HepG2 (cell line): ENCODE results near the gene KDM8. TPM values are rescaled to one million over a fixed set of nuclear protein-coding genes. Genes with fewer than 3 reads are reported as not detected.
"Not testable (repeated sequence)": the region's sequence is repeated elsewhere in the genome, so short reads cannot be mapped to it uniquely, and the experiment has no call there.

ENCODE experiments used
- ATAC-seq: fragments of 200-7000 bp; cut with Tn5 transposase; 3 replicates; pipeline ENCODE4 v1.9.1; 2020; ENCODE audit warnings: mild to moderate bottlenecking, moderate library complexity
- BruUV-seq: library from RNA; stranded (reverse); fragments of 400-500 nt; replicated peaks from 2 replicates; lab custom pipeline; 2021; lab: Mats Ljungman, UMichigan
- CTCF ChIA-PET: fragments of 300-600 bp; formaldehyde crosslinking; extraction: SDS; loops from one replicate; lab custom pipeline; 2021; ENCODE audit warnings: low total read pairs, inconsistent platforms, low intra/inter-chr PET ratio; lab: Yijun Ruan, JAX
- POLR2A ChIA-PET: fragments of 350-600 bp; sonication (Branson Sonifier 250); formaldehyde crosslinking; loops from one replicate; lab custom pipeline; 2020; ENCODE audit warnings: antibody characterized with exemption, inconsistent platforms; lab: Yijun Ruan, JAX
- DNase-seq: peaks from one replicate; pipeline ENCODE4 v3.0.0-alpha.2; 2015; ENCODE audit warnings: low spot score
- FAIRE-seq: peaks from 3 replicates; lab custom pipeline; 2011; peaks lifted over from hg19 to GRCh38; lab: Jason Lieb, UNC
- H2AFZ ChIP-seq: one replicate; pipeline ENCODE4 v1.6.1; 2011; ENCODE audit warnings: low read length, inconsistent platforms
- H3K27ac ChIP-seq: fragments of 300-600 bp; 3 replicates; pipeline ENCODE4 v1.8.0; 2011; ENCODE audit warnings: mixed run types, mild to moderate bottlenecking, mixed read lengths, low read length, inconsistent platforms; ENCODE audit not compliant: insufficient read depth; ENCODE audit errors: extremely low read length
- H3K27me3 ChIP-seq, 2 experiments: fragments of 200-600 bp in 1 of 2; 2 replicates in 1 of 2; 3 replicates in 1 of 2; pipeline versions ENCODE4 v1.6.0 to v1.8.0; 2011; ENCODE audit warnings: low read length in 2 of 2, mild to moderate bottlenecking in 2 of 2, moderate library complexity in 2 of 2, inconsistent platforms in 1 of 2; ENCODE audit not compliant: insufficient read depth in 2 of 2, control insufficient read depth in 1 of 2
- H3K36me3 ChIP-seq, 2 experiments: fragments of 200-600 bp in 1 of 2; replicated peaks in 1 of 2; 2 replicates in 1 of 2; 3 replicates in 1 of 2; pipeline versions ENCODE4 v1.5.1 to v1.8.0; 2011; ENCODE audit warnings: low read length in 2 of 2, inconsistent platforms in 1 of 2; ENCODE audit not compliant: insufficient read depth in 2 of 2, control insufficient read depth in 1 of 2
- H3K4me1 ChIP-seq: 2 replicates; pipeline ENCODE4 v1.5.1; 2012; ENCODE audit warnings: low read length, inconsistent platforms; ENCODE audit not compliant: insufficient read depth
- H3K4me2 ChIP-seq: 2 replicates; pipeline ENCODE4 v1.6.0; 2011; ENCODE audit warnings: low read depth, low read length, inconsistent platforms
- H3K4me3 ChIP-seq, 3 experiments: fragments of 200-600 bp in 1 of 3; sonication (generic), shearing (Covaris generic) in 1 of 3; replicated peaks in 1 of 3; 2 replicates each; pipeline ENCODE4 v1.5.1; 2011 to 2016; ENCODE audit warnings: low read length in 3 of 3, inconsistent platforms in 2 of 3, low read depth in 2 of 3, mild to moderate bottlenecking in 2 of 3, control low read depth in 1 of 3, mixed read lengths in 1 of 3; ENCODE audit not compliant: insufficient read depth in 1 of 3
- H3K79me2 ChIP-seq: one replicate; pipeline ENCODE4 v1.6.1; 2011; ENCODE audit warnings: low read length, inconsistent platforms; ENCODE audit not compliant: insufficient read depth
- H3K9ac ChIP-seq: 2 replicates; pipeline ENCODE4 v1.6.0; 2011; ENCODE audit warnings: mild to moderate bottlenecking, low read depth, low read length, inconsistent platforms; ENCODE audit not compliant: insufficient read depth
- H3K9me3 ChIP-seq: 2 replicates; pipeline ENCODE4 v1.5.1; 2012; ENCODE audit warnings: mild to moderate bottlenecking, low read length
- H4K20me1 ChIP-seq: 2 replicates; pipeline ENCODE4 v1.6.0; 2011; ENCODE audit warnings: inconsistent platforms, mild to moderate bottlenecking, low read length, moderate library complexity; ENCODE audit not compliant: insufficient read depth
- AHR ChIP-seq: IDR thresholded peaks from 2 replicates; pipeline ENCODE4 v1.6.1; 2018; ENCODE audit warnings: missing genetic modification reagents, missing compliant biosample characterization
- MBNL3 ChIP-seq: fragments of 250-450 bp; sonication (Bioruptor Pico); conservative IDR thresholded peaks from 2 replicates; pipeline ENCODE4 v1.8.0; 2022; ENCODE audit warnings: mild to moderate bottlenecking, inconsistent platforms
- MED8 ChIP-seq: sonication (generic); formaldehyde crosslinking; IDR thresholded peaks from 2 replicates; pipeline ENCODE4 v1.8.1; 2023; ENCODE audit warnings: mild to moderate bottlenecking, missing genetic modification reagents; ENCODE audit not compliant: insufficient replicate concordance
- PHF21A ChIP-seq: sonication (generic); formaldehyde crosslinking; IDR thresholded peaks from 2 replicates; pipeline ENCODE4 v1.5.0; 2020; ENCODE audit warnings: mild to moderate bottlenecking, missing genetic modification reagents
- RARG ChIP-seq: sonication (generic); formaldehyde crosslinking; IDR thresholded peaks from 2 replicates; pipeline ENCODE4 v1.4.0; 2020; ENCODE audit warnings: low read depth, mild to moderate bottlenecking, missing genetic modification reagents
- ZNF720 ChIP-seq: sonication (generic); formaldehyde crosslinking; IDR thresholded peaks from 2 replicates; pipeline ENCODE4 v1.4.0; 2020; ENCODE audit warnings: missing genetic modification reagents
- WGBS: methylation state at CpG from one replicate; pipeline ENCODE4 v1.1.6; 2017; ENCODE audit warnings: low lambda C conversion rate; 5-methylcytosine and 5-hydroxymethylcytosine counted together
- in situ Hi-C: cut with HindIII; loops from 2 replicates; pipeline ENCODE4 v1.10.0; 2017; ENCODE audit warnings: low pct_unique_long_range_greater_than_20kb; ENCODE audit not compliant: extremely low pct_ligation_motif_present
- intact Hi-C: fragments of 100-400 bp; cut with micrococcal nuclease; formaldehyde crosslinking; loops from one replicate; pipeline ENCODE4 v1.10.0; 2022; ENCODE audit not compliant: unreplicated experiment
- polyA plus RNA-seq, 8 experiments: library from polyadenylated mRNA; depleted of rRNA in 3 of 8; stranded (reverse) in 7 of 8; unstranded in 1 of 8; fragments of >200 nt; fragmentation: Illumina TruSeq in 4 of 8; extraction: Trizol in 4 of 8; gene quantifications; 2 replicates each; pipeline versions ENCODE4 v1.2.1 to v1.2.3, GENCODE V29; 2011 to 2016; ENCODE audit warnings: low read depth in 4 of 8, missing spikeins in 1 of 8, mixed read lengths in 1 of 8; ENCODE audit not compliant: insufficient read depth in 1 of 8
- total RNA-seq, 5 experiments: library from RNA; depleted of rRNA; stranded (reverse); fragments of >200 nt; fragmentation: Illumina TruSeq; extraction: Trizol; gene quantifications; 2 replicates each; pipeline ENCODE4 v1.2.3, GENCODE V29; 2016; ENCODE audit warnings: low read depth in 1 of 5

Gene KDM8
- total and polyA plus RNA-seq, 2 of the 13 experiments (the other 11 are each of a cell fraction or from before 2014, with no cell fraction given) = 3.3 to 8.6 TPM

- H3K4me3 ChIP-seq = no peak overlapping the region
- no peak overlapping the region for H3K9ac ChIP-seq
- H3K9me3 ChIP-seq = no peaks in the 10 kb centered on the region
- H3K27me3 ChIP-seq = no peaks in the 10 kb centered on the region
- no peak overlapping the region for H2AFZ ChIP-seq
- intact Hi-C loops = no loop called here
- POLR2A ChIA-PET = no interaction called here
- no peak for DNase-seq
- H3K36me3 ChIP-seq = peaks cover 1 to 16% of the 10 kb centered on the region in 2 experiments; a peak in 4 of 5 replicates
- no peaks in the 10 kb centered on the region for H4K20me1 ChIP-seq
- 94% methylated on average over 19 of the region's 19 CpGs for WGBS
- TF ChIP-seq AHR (CRISPR knock-in tag) (no peak), MBNL3 (no peak), PHF21A (CRISPR knock-in tag) (0 out of 2 replicates have a peak, but pooled peaks have one; percentile 16)
- TF ChIP-seq, all 625 proteins: peak for 1
- FAIRE-seq = no peak
- in situ Hi-C loops = no loop called here
- H3K27ac ChIP-seq = no peak overlapping the region
- ATAC-seq = no peak
- H3K4me2 ChIP-seq = no peak overlapping the region
- BruUV-seq = no TSS peak
- peaks cover 4% of the 10 kb centered on the region for H3K79me2 ChIP-seq
- peaks cover 21% of the 10 kb centered on the region for H3K4me1 ChIP-seq
- CTCF ChIA-PET = no interaction called here
Measured at GRCh38 chr16:27245276-27246172, 42.2 kb downstream of the KDM8 start.

GRCh38 chr16:27246439-27246838, 43.1 kb downstream of the KDM8 start:
- H4K20me1 ChIP-seq = no peaks in the 10 kb centered on the region
- no peak overlapping the region for H3K4me2 ChIP-seq
- no peak overlapping the region for H3K4me3 ChIP-seq
- intact Hi-C loops = no loop called here
- H2AFZ ChIP-seq = no peak overlapping the region
- peaks cover 0 to 10% of the 10 kb centered on the region in 2 experiments; a peak in 2 of 5 replicates for H3K36me3 ChIP-seq
- no peak for ATAC-seq
- ChIA-PET CTCF (no interaction called here), POLR2A (no interaction called here)
- no peak overlapping the region for H3K9ac ChIP-seq
- DNase-seq = no peak
- H3K79me2 ChIP-seq = peaks cover 4% of the 10 kb centered on the region
- no TSS peak for BruUV-seq
- TF ChIP-seq MED8 (CRISPR knock-in tag) (no peak), RARG (no peak), ZNF720 (CRISPR knock-in tag) (no peak)
- no peaks in the 10 kb centered on the region for H3K27me3 ChIP-seq
- no peaks in the 10 kb centered on the region for H3K9me3 ChIP-seq
- in situ Hi-C loops = no loop called here
- FAIRE-seq = no peak
- no peak overlapping the region for H3K27ac ChIP-seq
- 81% methylated on average over 4 of the region's 4 CpGs for WGBS
- H3K4me1 ChIP-seq = peaks cover 21% of the 10 kb centered on the region

GRCh38 chr16:27247076-27247475, 43.8 kb downstream of the KDM8 start:
- H3K4me3 ChIP-seq, H4K20me1 ChIP-seq, CTCF ChIA-PET, H2AFZ ChIP-seq, POLR2A ChIA-PET, BruUV-seq, H3K9me3 ChIP-seq, intact Hi-C loops, H3K36me3 ChIP-seq, H3K27ac ChIP-seq, in situ Hi-C loops, H3K27me3 ChIP-seq, H3K79me2 ChIP-seq, H3K9ac ChIP-seq, H3K4me2 ChIP-seq, FAIRE-seq, DNase-seq, ATAC-seq: not testable (repeated sequence)
- WGBS = 92% methylated on average over 1 of the region's 1 CpG
- peaks cover 21% of the 10 kb centered on the region for H3K4me1 ChIP-seq
